Parathyroid adenoma (tissue), 2 donors: ENCODE measurements around the gene RNF44.
"Not testable (repeated sequence)": the region's sequence is repeated elsewhere in the genome, so short reads cannot be mapped to it uniquely, and the experiment has no call there.

Source experiments
- H2AFZ ChIP-seq: fragments of 300-600 bp; sonication (generic); one replicate; pipeline ENCODE4 v1.7.0; 2017; ENCODE audit warnings: antibody characterized with exemption, mild to moderate bottlenecking
- H3K27ac ChIP-seq: fragments of 300-600 bp; sonication (generic); one replicate; pipeline ENCODE4 v1.7.0; 2017
- H3K27me3 ChIP-seq: fragments of 300-600 bp; sonication (generic); one replicate; pipeline ENCODE4 v1.7.0; 2017; ENCODE audit warnings: low read length; ENCODE audit not compliant: control insufficient read depth, insufficient read depth
- H3K36me3 ChIP-seq: fragments of 300-600 bp; sonication (generic); one replicate; pipeline ENCODE4 v1.7.0; 2017; ENCODE audit warnings: low read length; ENCODE audit not compliant: control insufficient read depth, insufficient read depth
- H3K4me1 ChIP-seq: fragments of 300-600 bp; sonication (generic); one replicate; pipeline ENCODE4 v1.7.0; 2017; ENCODE audit warnings: control low read depth
- H3K4me2 ChIP-seq: fragments of 300-600 bp; sonication (generic); one replicate; pipeline ENCODE4 v1.7.0; 2017; ENCODE audit warnings: low read length
- H3K4me3 ChIP-seq: fragments of 300-600 bp; sonication (generic); one replicate; pipeline ENCODE4 v1.7.0; 2017; ENCODE audit warnings: low read depth, low read length
- H3K79me2 ChIP-seq: fragments of 300-600 bp; sonication (generic); one replicate; pipeline ENCODE4 v1.7.0; 2017; ENCODE audit warnings: control low read depth
- H3K9ac ChIP-seq: fragments of 300-600 bp; sonication (generic); one replicate; pipeline ENCODE4 v1.7.0; 2017; ENCODE audit warnings: mild to moderate bottlenecking
- H3K9me3 ChIP-seq: fragments of 300-600 bp; sonication (generic); one replicate; pipeline ENCODE4 v1.7.0; 2017; ENCODE audit warnings: low read length; ENCODE audit not compliant: control insufficient read depth
- CTCF ChIP-seq: fragments of 300-600 bp; sonication (generic); IDR thresholded peaks from one replicate; pipeline ENCODE4 v1.7.0; 2017; ENCODE audit warnings: antibody characterized with exemption, mild to moderate bottlenecking
- donor health status: primary hyperparathyroidism.

The RNF44 gene

GRCh38 chr5:176553260-176554085 lies 16.3 kb upstream of the RNF44 start:
- H3K27ac ChIP-seq = peak overlapping the region; percentile 47
- H3K4me1 ChIP-seq = peaks cover 6% of the 10 kb centered on the region
- H3K79me2 ChIP-seq = peaks cover 3% of the 10 kb centered on the region
- no peak overlapping the region for H3K9ac ChIP-seq
- no peaks in the 10 kb centered on the region for H3K36me3 ChIP-seq
- H3K4me2 ChIP-seq = no peak overlapping the region
- no peaks in the 10 kb centered on the region for H3K9me3 ChIP-seq
- no peak overlapping the region for H3K4me3 ChIP-seq
- H3K27me3 ChIP-seq = no peaks in the 10 kb centered on the region
- no peak for TF ChIP-seq CTCF
- H2AFZ ChIP-seq = peak overlapping the region; percentile 79

DNA sequence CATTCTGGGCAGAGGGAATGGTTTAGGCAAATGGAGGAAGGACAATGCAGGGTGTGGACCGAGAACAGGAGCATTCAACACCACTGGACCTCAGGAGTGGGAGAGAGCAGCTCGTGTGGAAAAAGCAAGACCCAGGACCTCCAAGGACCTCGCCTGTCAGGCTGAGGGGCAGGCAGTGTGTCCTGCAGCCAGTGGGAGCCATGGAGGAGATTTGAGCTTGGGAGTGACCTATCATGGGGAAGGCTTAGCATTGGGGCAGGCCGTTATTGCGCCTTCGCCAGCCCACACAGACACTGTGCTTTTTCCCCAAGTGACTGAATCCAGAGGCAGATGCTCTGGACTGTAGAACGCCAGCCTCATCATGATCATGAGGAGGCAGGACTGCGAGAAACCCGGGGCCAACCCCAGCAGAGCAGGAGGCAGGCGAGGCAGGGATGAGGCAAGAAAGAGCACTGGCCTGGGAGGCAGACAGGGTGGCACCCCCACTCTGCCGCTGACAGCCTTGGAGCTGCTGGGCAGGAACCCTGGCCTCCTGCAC lies 15.2 kb upstream of the RNF44 start:
- Histone ChIP-seq H3K4me3 (no peak overlapping the region), H3K9ac (no peak overlapping the region), H3K9me3 (no peaks in the 10 kb centered on the region), H3K27ac (no peak overlapping the region), H3K4me2 (no peak overlapping the region), H2AFZ (no peak overlapping the region), H3K27me3 (no peaks in the 10 kb centered on the region), H3K36me3 (no peaks in the 10 kb centered on the region), H3K79me2 (peaks cover 3% of the 10 kb centered on the region), H3K4me1 (peaks cover 9% of the 10 kb centered on the region)
- no peak for TF ChIP-seq CTCF

DNA sequence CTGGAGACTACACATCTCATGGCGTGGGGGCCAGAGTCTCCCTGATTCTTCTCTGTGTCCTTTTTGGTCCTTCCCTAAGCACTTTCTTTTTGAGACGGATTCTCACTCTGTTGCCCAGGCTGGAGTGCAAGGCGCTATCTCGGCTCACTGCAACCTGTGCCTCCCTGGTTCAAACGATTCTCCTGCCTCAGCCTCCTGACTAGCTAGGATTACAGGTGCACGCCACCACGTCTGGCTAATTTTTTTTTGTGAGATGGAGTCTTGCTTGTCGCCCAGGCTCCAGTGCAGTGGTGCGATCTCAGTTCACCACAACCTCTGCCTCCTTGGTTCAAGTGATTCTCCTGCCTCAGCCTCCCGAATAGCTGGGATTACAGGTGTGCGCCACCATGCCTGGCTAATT lies 13.7 kb upstream of the RNF44 start:
- H3K79me2 ChIP-seq, H3K27me3 ChIP-seq, H3K9me3 ChIP-seq, H3K9ac ChIP-seq, H3K27ac ChIP-seq, H3K4me2 ChIP-seq, H3K4me1 ChIP-seq, H2AFZ ChIP-seq, H3K36me3 ChIP-seq, H3K4me3 ChIP-seq: not testable (repeated sequence)

DNA sequence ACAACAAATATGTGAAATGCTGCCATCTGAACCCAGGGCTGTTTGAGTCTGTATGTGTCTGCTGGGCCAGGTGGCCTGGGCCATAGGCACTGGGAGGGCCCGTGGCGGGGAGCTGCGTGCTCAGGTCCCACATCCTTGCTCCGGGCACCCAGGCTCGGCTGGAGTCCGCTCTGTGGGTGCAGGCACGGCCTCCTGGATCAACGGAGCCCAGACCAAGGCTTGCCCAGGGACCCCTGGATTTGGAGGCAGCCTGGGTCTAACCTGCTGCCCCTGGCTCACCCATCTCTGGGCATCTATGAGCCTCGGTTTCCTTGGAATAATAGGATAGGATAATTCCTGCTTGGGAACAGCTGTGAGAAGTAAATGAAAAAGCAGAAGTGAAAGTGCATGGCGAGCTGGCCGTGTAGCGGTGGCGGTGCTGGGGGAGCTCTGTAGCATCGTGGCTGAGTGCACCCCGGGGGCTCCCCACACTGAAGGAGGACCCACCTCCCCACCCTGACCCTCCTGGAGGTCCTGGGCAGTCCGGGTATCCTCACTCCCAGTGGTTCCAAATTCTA lies 13.2 kb upstream of the RNF44 start:
- Histone ChIP-seq H2AFZ (no peak overlapping the region), H3K9ac (no peak overlapping the region), H3K4me1 (peaks cover 9% of the 10 kb centered on the region), H3K4me3 (no peak overlapping the region), H3K36me3 (no peaks in the 10 kb centered on the region), H3K9me3 (no peaks in the 10 kb centered on the region), H3K79me2 (peaks cover 3% of the 10 kb centered on the region), H3K4me2 (no peak overlapping the region), H3K27ac (no peak overlapping the region), H3K27me3 (no peaks in the 10 kb centered on the region)
- TF ChIP-seq CTCF = no peak

GRCh38 chr5:176549871-176550270 lies 12.7 kb upstream of the RNF44 start:
- no peak overlapping the region for H3K4me3 ChIP-seq

More at GRCh38 chr5:176549871-176550270, 12.7 kb upstream of the RNF44 start:
- TF ChIP-seq CTCF = no peak
- no peak overlapping the region for H2AFZ ChIP-seq
- peaks cover 3% of the 10 kb centered on the region for H3K79me2 ChIP-seq
- peaks cover 9% of the 10 kb centered on the region for H3K4me1 ChIP-seq
- no peak overlapping the region for H3K4me2 ChIP-seq
- H3K36me3 ChIP-seq = no peaks in the 10 kb centered on the region
- no peak overlapping the region for H3K9ac ChIP-seq
- no peak overlapping the region for H3K27ac ChIP-seq
- no peaks in the 10 kb centered on the region for H3K27me3 ChIP-seq
- H3K9me3 ChIP-seq = no peaks in the 10 kb centered on the region
